Nephron progenitor cell (in vitro differentiated cells): ENCODE results near the gene B3GALT4.

Source experiments
- DNase-seq: peaks from one replicate; pipeline ENCODE4 v3.0.0; 2021
- H3K27ac Mint-ChIP-seq: 2 replicates; pipeline ENCODE4 v1.8.0; 2021; ENCODE audit warnings: mild to moderate bottlenecking, moderate library complexity, mixed read lengths
- H3K27me3 Mint-ChIP-seq: 2 replicates; pipeline ENCODE4 v1.8.0; 2021; ENCODE audit warnings: mild to moderate bottlenecking, low read depth, mixed read lengths; ENCODE audit not compliant: poor library complexity
- H3K36me3 Mint-ChIP-seq: 2 replicates; pipeline ENCODE4 v1.8.0; 2021; ENCODE audit warnings: low read depth, mixed read lengths
- H3K4me1 Mint-ChIP-seq: 2 replicates; pipeline ENCODE4 v1.8.0; 2021; ENCODE audit warnings: mixed read lengths
- H3K4me3 Mint-ChIP-seq: 2 replicates; pipeline ENCODE4 v1.8.0; 2021; ENCODE audit warnings: mild to moderate bottlenecking, moderate library complexity, mixed read lengths
- H3K9me3 Mint-ChIP-seq: 2 replicates; pipeline ENCODE4 v1.8.0; 2021; ENCODE audit warnings: mild to moderate bottlenecking, moderate library complexity, mixed read lengths
- CTCF ChIP-seq: fragments of 200-600 bp; sonication (generic); IDR thresholded peaks from 2 replicates; pipeline ENCODE4 v1.5.0; 2021; ENCODE audit warnings: antibody characterized with exemption

B3GALT4 gene

GRCh38 chr6:33292996-33293682, 16.2 kb downstream of the B3GALT4 start:
- no peak overlapping the region for H3K27ac Mint-ChIP-seq
- H3K9me3 Mint-ChIP-seq: no peaks in the 10 kb centered on the region
- H3K27me3 Mint-ChIP-seq: no peaks in the 10 kb centered on the region
- no peak overlapping the region for H3K4me3 Mint-ChIP-seq
- H3K36me3 Mint-ChIP-seq: peaks cover 13% of the 10 kb centered on the region
- no peak for DNase-seq
- no peak for TF ChIP-seq CTCF
- peaks cover 52% of the 10 kb centered on the region for H3K4me1 Mint-ChIP-seq

GRCh38 chr6:33294086-33294823, 17.3 kb downstream of the B3GALT4 start:
- peaks cover 13% of the 10 kb centered on the region for H3K36me3 Mint-ChIP-seq
- no peak overlapping the region for H3K4me3 Mint-ChIP-seq
- H3K27ac Mint-ChIP-seq: no peak overlapping the region
- H3K9me3 Mint-ChIP-seq: no peaks in the 10 kb centered on the region
- H3K27me3 Mint-ChIP-seq: no peaks in the 10 kb centered on the region
- DNase-seq: no peak
- no peak for TF ChIP-seq CTCF
- H3K4me1 Mint-ChIP-seq: peaks cover 43% of the 10 kb centered on the region

- peak overlapping the region; percentile 98 for H3K4me3 Mint-ChIP-seq
- no peak for DNase-seq
- no peaks in the 10 kb centered on the region for H3K9me3 Mint-ChIP-seq
- H3K27me3 Mint-ChIP-seq: no peaks in the 10 kb centered on the region
- H3K36me3 Mint-ChIP-seq: peaks cover 13% of the 10 kb centered on the region
- H3K4me1 Mint-ChIP-seq: peaks cover 39% of the 10 kb centered on the region
- peak overlapping the region; percentile 86 for H3K27ac Mint-ChIP-seq
- no peak for TF ChIP-seq CTCF
Observed at GRCh38 chr6:33295621-33296369, 18.9 kb downstream of the B3GALT4 start.

GRCh38 chr6:33296797-33297405, 20.0 kb downstream of the B3GALT4 start:
- TF ChIP-seq CTCF: no peak
- DNase-seq: no peak
- Mint-ChIP-seq H3K36me3 (peaks cover 13% of the 10 kb centered on the region), H3K4me3 (peak overlapping the region; percentile 98), H3K27me3 (no peaks in the 10 kb centered on the region), H3K4me1 (peaks cover 43% of the 10 kb centered on the region), H3K9me3 (no peaks in the 10 kb centered on the region), H3K27ac (no peak overlapping the region)

- peak overlapping the region; percentile 98 for H3K4me3 Mint-ChIP-seq
Observed at GRCh38 chr6:33297406-33297955, 20.6 kb downstream of the B3GALT4 start.

More at GRCh38 chr6:33297406-33297955, 20.6 kb downstream of the B3GALT4 start:
- TF ChIP-seq CTCF: no peak
- Mint-ChIP-seq H3K27me3 (no peaks in the 10 kb centered on the region), H3K27ac (peak overlapping the region; percentile 61), H3K4me1 (peaks cover 43% of the 10 kb centered on the region), H3K36me3 (peaks cover 13% of the 10 kb centered on the region), H3K9me3 (no peaks in the 10 kb centered on the region)
- peak; percentile 59 for DNase-seq
